ENCODE data around the gene FOXO3B.
A peak's percentile ranks its signal among the peaks of the same experiment; 100 is the strongest.
"Not testable (repeated sequence)": the region's sequence is repeated elsewhere in the genome, so short reads cannot be mapped to it uniquely, and the experiment has no call there.

FOXO3B gene

DNA sequence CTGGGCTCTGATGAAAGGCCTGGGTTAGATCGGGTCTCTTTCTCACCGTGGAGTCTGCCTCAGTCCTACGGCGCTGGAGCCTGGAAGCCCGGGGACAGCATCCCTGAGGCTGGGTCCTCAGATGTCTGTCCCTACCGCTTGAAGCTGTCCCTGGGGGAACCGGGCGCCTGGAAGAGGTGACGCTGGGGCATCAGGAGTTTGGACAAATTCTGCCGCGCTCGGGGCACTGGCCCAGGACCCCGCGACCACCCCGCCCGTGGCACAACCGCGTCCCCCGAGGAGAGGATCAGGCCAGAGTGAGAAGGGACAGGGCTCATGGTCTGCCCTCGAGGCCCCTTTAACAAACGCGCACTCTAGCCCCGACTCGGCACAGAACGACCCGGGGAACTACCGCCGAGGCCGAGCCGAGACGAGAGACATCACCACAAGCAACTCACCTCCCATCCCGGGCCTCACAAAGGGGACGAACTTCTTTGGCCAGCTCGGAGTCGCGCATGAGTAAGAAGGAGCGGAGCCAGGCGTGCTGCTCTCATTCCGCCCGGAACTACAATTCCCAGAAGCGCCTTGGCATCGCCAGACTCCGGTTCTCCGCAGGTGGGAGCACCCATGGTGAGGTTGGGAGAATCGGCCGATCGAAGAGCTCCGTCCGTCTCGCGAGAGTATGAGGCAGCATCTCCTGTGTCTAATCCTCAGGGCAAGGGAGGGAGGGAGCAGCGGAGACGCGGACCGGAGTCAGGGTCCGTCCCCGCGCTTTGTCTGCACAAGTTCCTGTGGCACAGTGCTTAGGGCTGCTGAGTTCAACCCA, at the start of gene FOXO3B:
Gene FOXO3B (minus strand): TSS at position 548 of the 805 bp plus-strand sequence. CDS start 663 bp downstream, outside the sequence.
- DNase-seq (ENCODE audit: low read depth in 2 of 2, low spot score in 1 of 2), result peak; percentile 13 to 63

DNA sequence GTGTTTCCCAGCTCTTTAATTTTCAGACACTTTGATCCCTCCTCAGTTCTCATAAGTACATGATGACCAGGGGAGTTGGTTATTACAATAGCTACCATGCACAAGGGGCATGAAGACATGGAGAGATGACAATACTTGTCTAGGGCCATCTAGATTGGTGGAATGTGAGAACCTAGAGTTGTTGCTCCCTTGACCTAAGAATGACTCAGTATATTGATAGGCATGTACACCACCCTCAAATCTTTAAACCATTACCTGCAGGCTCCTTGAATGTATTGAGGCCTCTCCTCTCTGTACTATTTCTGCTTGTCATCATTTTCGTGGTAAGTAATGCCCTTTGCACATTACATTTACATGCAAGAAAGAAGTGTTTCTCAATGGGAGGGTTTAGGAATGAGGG, 41.4 kb upstream of the FOXO3B start:
- not testable (repeated sequence) for DNase-seq (ENCODE audit: low read depth in 2 of 2, low spot score in 1 of 2)

DNA sequence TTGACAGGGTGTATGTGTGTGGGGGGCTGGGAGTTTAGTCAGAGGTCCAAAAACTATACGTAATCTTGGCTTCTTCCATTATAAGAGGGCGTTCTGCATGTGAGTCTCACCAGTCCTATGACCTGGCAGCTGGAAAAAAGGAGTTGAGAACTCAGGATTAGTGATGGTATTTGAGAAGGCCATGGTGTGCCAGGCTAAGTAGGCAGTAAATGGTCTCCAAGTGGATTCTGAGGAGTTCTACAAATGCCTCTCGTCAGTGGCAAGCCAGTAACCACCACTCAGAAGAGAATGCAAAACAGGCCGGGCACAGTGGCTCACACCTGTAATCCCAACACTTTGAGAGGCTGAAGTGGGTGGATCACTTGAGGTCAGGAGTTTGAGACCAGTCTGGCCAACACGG, 40.5 kb upstream of the FOXO3B start:
- not testable (repeated sequence) for DNase-seq (ENCODE audit: low read depth in 2 of 2, low spot score in 1 of 2)

DNA sequence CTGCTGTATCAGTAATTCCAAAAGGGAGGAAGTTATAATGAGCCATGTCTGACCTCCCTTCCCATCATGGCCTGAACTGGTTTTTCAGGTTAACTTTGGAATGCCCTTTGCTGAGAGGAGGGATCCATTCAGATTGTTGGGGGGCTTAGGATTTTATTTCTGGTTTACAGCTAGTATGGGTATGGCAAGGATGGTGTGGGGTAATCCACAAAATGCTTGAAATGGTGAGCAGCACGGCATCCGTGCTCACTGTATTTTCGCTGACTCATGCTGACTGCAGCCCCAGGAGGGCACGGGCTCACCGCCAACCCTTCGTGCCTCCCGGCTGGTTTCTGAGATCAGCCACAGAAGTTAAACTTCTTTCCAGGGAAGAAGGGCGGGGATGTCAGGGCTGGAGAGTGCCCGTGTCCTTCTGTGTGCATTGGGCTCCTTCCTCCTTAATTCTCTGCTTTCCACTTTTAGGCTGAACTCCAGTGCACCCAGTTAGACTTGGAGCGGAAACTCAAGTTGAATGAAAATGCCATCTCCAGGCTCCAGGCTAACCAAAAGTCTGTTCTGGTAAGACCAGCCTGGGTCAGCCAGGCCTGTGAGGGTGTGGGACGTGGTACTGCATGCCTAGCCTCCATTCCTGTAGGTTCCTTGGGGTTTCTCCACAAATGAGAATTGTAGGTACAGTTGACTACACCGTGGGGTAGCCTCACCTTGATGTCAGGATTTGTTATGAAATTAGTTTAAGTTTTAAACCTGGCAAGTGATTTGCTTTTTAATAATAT, 39.8 kb upstream of the FOXO3B start:
- not testable (repeated sequence) for DNase-seq (ENCODE audit: low read depth in 2 of 2, low spot score in 1 of 2)

DNA sequence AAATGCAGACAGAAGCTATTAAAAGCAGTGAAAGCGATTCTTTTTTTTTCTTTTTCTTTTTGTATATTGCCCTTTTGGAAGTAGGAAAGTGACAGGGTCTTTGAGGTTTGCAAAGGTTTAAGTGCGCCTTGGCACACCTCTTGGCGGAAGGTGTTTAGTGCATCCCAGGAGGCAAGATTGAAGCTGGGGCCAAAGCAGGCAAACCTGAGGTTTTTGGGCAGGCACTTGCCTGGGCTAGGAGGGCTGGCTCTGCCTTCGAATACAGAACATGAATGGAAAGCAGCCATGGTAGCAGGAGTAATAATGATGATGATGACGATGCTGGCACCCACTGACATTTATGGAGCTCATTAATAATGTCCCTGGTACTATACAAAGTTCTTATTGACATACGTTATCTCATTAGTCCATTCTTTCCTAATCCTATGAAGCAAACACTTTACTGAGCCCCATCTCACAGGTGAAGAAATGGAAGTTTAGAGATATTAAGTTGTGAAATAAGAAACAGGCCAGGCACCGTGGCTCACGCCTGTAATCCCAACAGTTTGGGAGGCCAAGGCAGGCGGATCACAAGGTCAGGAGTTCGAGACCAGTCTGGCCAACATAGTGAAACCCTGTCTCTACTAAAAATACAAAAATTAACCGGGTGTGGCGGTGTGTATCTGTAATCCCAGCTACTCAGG, 37.5 kb upstream of the FOXO3B start:
- DNase-seq (ENCODE audit: low read depth in 2 of 2, low spot score in 1 of 2), result not testable (repeated sequence)

DNA sequence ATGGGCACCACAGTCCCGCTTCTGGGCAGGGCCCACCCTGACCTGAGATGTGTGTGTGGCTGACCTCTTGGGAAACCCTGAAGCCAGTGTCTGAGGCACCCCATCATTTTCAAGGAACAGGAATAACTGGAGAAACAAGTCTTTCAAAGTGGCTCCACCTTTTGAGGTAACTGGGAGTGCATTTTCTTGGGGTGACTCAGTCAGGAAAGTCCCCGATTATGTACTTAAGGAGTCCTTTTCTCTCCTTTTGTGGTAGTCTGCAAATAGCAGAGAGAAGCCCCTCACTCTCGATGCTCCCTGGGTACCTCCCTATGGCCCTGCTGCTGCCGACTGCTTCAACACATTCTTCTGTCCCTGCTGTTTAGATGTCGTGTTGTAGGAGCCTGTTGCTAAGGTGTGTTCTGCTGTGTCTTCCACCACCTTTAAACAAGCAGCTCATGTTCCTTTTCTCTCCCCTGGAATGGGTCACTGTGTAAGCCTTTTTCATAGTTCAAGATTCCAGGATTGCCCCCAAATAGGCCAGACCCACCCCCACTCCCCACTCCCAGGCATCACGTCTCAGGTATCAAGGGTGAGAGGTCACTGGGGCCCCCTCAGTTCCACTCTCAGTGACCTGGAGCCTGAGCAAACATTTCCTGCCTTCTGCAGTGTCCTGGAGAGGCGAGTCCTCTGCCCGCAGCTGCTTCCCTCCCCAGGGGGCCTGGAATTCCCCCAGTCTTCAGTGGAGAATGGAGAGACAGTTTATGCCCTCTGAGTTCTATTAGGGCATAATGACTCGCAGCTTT, 36.7 kb upstream of the FOXO3B start:
- DNase-seq (ENCODE audit: low read depth in 2 of 2, low spot score in 1 of 2), result not testable (repeated sequence)

DNA sequence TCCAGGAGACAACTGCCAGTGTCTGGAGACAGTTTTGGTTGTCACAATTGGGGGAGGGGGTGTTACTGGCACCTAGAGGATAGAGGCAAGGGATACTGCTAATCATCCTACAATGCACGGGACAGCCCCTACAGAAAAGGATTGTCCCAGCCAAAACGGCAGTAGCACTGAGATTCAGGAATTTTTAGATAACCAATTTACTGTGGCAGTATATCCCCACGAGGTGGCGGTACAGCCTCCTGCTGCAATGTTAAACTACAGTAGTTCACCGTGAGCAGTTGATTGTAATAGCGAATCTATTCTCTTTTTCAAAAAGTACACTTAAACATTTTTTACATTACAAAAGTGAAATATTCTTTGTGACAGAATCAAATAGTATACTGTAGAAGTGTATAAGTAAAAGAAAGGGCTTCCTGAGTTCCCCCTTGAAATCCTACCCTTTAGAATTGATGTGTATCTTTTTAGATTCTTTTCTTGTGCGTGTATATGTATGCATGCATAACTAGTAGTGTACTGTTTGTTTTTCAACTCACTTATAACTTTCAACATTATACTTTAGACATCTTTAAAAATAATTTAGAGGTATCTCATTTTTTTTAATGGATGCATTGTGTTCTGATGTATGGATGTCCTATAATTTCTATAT, 30.4 kb upstream of the FOXO3B start:
- DNase-seq (ENCODE audit: low read depth in 2 of 2, low spot score in 1 of 2), result peak; percentile 13 to 35

DNA sequence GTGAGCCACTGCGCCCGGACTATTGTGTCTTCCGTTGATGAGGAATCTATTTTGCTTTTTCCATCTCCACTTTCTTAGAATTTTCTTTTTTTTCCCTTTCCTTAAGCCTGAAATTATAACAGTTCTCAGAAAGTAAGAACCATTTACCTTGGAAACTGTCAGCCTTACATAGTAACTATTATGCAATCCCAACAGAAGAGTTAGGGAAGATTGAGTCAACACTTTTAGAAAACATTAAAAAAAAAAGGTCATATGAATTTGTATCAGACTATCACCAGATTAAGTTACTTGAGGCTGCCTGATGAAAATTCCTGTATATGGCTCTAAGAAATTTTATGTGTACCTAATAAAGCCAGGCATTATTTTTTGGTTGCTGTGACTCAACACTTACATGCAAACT, 26.1 kb upstream of the FOXO3B start:
- DNase-seq (ENCODE audit: low read depth in 2 of 2, low spot score in 1 of 2), result not testable (repeated sequence)

DNA sequence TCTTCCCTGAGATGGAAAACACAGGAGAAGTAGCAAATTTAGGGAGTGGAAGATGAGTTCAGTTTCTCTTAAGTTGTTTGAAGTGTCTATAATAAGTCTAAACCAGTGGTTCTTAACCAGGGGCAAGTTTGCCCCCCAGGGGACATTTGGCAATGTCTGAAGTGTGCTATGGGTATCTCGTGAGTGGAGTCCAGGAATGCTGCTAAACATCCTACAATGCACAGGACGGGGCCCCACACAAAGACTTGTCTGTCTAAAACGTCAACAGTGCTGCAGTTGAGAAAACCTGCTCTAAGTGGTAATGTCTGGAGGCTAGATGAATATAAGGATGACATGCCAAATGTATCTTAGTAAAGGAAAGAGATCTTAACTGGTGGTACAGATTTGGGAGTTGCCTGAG, 23.8 kb upstream of the FOXO3B start:
- DNase-seq (ENCODE audit: low read depth in 2 of 2, low spot score in 1 of 2), result not testable (repeated sequence)

DNA sequence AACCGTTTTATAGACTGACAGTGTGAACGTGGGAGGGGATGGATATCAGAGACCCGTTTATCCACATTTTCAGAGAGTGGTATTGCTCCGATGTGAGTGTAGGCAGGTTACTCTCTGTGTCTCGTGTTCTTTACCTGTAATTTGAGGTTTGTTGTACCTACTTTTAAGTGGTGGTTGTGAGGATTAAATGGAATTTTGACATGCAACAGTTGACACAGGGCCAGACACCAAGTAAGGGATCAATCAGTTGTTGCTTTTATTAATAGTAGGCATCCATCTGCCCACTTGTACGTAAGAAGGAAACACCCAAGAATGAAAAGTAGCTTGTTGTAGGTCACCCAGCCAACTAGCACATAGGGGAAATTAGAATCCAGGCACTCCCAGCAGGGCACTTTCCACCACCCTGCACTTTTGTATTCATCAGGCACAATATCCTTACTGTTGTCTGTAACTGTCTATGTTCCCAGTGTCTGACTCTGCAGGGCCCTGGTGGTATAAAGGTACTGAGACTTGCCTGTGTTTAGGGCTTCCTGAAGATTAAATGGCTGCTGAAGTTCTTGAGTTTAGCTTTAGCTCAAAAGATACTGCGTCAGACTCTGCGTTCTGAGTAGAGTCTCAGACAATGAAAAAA, 16.5 kb upstream of the FOXO3B start:
- DNase-seq (ENCODE audit: low read depth in 2 of 2, low spot score in 1 of 2), result not testable (repeated sequence)

DNA sequence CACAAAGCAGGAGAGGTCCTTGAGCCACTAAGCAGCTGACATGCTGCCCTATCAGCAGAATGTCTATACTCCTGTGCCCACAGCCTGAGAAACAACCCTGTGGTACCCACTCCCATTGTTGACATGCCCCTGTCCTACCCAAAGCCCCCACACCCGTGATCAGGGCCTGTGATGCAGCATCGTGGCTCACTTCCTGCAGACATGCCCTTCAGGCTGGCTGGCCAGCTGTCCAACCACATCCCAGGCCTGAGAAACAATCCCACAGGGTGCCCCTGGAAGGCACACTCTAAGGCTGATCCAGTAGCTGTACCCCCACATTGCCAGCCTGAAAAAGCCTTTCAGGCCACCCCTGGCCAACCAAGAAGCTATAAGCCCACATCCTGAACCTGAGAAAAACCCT, 13.0 kb upstream of the FOXO3B start:
- not testable (repeated sequence) for DNase-seq (ENCODE audit: low read depth in 2 of 2, low spot score in 1 of 2)

DNA sequence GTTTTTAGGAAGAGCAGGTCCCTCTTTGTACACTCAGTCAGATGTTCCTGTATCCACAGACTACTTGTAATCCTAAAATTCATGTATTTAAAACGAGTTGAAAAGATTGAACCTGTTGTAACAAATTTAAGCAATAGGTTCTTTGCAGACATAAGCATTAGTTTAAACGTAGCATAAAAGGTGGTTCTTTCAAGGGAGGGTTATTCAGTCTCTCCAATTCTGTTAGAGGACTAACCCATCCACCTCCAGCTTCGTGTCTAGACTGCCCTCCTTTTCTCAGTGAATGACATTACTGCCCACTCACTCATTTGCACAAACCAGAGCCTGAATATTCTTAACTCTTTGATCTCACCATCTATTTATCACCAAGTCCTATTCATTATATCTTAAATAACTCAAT, 554 bp upstream of the FOXO3B start:
- not testable (repeated sequence) for DNase-seq (ENCODE audit: low read depth in 2 of 2, low spot score in 1 of 2)

DNA sequence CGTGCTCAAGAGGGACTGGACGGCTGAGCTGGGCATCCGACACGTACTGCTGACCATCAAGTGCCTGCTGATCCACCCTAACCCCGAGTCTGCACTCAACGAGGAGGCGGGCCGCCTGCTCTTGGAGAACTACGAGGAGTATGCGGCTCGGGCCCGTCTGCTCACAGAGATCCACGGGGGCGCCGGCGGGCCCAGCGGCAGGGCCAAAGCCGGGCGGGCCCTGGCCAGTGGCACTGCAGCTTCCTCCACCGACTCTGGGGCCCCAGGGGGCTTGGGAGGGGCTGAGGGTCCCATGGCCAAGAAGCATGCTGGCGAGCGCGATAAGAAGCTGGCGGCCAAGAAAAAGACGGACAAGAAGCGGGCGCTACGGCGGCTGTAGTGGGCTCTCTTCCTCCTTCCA, 4.7 kb downstream of the FOXO3B start:
- DNase-seq (ENCODE audit: low read depth in 2 of 2, low spot score in 1 of 2), result not testable (repeated sequence)

DNA sequence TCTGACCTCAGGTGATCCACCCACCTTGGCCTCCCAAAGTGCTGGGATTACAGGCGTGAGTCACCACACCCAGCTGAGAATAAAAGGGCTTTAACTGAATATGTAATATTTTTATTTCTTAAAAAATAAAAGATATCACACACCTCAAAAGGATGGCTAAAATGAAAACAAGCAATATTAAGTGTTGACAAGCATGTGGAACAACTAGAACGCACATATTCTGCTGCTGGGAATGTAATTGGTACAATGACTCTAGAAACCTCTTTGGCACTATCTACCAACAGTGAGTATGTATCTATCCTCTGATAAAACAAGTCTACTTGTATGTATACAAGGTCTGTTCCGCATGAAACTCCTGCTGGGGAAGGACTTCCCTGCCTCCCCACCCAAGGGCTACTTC, 5.2 kb downstream of the FOXO3B start:
- DNase-seq (ENCODE audit: low read depth in 2 of 2, low spot score in 1 of 2), result not testable (repeated sequence)

DNA sequence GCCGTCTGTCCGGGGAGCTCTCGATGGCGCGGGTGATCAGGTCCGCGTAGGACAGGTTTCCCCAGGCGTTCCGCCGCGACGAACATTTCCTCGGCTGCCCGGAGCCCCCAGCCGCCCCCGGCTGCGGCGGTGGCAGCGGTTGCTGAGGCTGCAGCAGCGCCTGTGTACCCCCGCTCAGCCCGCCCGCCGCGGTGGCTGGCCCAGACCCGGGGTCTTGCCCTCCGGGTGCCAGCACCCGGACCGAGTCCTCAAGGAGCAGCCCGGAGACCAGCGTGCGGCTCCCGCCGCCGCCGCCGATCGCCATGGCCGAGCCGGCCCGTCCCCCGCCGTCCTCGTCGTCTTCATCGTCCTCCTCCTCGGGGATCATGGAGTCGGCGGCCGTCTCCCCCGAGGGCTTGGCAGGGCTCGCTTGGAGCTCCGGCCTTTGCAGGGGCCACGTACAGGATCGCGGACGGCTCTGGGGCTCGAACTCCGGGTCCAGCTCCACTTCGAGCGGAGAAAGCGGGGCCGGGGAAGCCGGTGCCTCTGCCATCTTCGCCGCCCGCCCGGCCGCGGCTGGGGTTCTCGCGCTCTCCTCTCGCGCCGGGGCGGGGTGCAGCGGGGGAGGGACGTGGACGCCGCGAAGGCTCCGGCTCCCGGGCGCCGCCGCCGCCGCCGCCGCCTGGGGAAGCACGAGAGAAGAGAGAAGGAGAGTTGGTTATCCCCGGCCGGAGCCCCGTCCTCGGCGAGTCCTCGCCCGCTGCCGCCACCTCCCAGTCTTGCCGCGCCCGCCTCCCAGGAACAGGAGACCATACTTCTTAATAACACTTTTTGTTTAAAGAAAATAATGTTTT, 9.5 kb downstream of the FOXO3B start:
- DNase-seq (ENCODE audit: low read depth in 2 of 2, low spot score in 1 of 2), result not testable (repeated sequence)

DNA sequence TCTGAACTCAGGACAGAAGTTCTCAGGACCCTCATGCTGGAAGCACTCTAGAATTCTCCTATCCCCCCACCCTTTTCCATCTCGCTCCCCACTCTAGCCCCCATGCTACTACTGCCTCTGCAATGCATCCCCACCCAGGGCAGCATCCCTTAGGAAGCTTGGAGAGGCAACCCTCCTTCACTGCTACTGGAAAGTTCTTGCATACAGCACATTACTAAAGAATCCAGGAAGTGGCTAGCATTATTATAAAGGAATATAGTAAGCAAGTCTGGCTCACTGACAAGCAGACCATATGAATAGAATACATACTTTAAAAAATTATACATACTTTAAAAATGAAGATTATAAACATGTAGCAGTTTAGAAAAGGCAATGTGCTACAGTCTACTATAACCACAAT, 13.5 kb downstream of the FOXO3B start:
- not testable (repeated sequence) for DNase-seq (ENCODE audit: low read depth in 2 of 2, low spot score in 1 of 2)

DNA sequence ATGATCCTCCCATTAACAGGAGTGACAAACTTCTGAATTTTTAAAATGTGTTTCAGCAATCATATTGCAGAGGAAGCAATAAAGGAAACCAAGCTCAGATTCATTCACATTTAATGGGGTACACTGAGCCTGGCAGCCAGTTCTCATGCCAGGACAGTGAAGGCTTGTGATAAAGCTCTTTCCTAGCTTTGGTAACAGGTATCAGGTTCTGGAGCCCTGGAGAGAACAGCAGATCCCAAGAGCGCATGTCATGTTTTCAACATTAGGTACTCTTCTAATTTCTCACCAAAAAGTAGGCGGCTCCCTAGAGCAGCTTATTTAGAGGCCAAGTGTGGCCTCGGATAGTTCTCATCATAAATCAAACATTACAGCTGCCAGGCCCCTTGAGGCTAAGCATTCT, 14.6 kb downstream of the FOXO3B start:
- DNase-seq (ENCODE audit: low read depth in 2 of 2, low spot score in 1 of 2), result not testable (repeated sequence)

DNA sequence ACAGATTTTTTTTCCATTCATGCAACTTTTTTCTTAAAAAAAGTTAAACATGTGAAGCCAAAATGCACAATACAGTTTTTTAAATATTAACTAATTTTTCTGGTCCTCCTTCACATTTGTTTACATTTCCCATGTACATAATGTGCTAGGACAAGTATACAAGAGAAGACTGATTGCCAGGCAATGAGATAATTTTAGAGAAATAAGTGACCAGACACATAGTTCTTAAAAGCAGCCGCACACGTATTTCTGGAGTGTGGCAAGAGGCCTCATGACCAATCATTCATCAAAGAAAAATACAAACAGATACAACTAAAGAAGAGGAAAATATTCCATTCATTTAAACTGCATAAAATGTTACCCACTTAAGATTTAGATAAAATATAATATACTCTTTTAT, 15.8 kb downstream of the FOXO3B start:
- DNase-seq (ENCODE audit: low read depth in 2 of 2, low spot score in 1 of 2), result not testable (repeated sequence)
